GM21447 (cell line): ENCODE data around the gene RAD51.

ENCODE experiments used
- ATAC-seq: cut with Tn5 transposase; IDR thresholded peaks from one replicate; pipeline ENCODE4 v1.9.1; 2021; ENCODE audit not compliant: unreplicated experiment

Gene RAD51

DNA sequence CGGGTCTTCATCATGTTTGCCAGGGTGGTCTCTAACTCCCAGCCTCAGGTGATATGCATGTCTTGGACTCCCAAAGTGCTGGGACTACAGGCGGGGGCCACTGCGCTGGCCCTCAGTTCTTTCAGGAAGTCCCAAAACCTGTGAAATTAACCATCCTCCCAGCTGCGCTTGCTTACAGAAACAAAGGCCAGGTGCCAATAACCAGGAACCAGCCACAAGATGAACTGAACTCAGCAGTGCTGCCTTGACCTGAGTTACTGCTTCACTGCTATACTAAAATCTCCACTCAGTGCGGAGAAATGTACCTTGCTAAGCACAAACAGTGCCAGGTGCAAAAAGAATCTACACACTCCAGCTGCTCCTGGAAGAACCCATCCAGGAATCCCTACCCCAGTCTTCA lies 65.0 kb downstream of the RAD51 start:
- ATAC-seq: no peak

DNA sequence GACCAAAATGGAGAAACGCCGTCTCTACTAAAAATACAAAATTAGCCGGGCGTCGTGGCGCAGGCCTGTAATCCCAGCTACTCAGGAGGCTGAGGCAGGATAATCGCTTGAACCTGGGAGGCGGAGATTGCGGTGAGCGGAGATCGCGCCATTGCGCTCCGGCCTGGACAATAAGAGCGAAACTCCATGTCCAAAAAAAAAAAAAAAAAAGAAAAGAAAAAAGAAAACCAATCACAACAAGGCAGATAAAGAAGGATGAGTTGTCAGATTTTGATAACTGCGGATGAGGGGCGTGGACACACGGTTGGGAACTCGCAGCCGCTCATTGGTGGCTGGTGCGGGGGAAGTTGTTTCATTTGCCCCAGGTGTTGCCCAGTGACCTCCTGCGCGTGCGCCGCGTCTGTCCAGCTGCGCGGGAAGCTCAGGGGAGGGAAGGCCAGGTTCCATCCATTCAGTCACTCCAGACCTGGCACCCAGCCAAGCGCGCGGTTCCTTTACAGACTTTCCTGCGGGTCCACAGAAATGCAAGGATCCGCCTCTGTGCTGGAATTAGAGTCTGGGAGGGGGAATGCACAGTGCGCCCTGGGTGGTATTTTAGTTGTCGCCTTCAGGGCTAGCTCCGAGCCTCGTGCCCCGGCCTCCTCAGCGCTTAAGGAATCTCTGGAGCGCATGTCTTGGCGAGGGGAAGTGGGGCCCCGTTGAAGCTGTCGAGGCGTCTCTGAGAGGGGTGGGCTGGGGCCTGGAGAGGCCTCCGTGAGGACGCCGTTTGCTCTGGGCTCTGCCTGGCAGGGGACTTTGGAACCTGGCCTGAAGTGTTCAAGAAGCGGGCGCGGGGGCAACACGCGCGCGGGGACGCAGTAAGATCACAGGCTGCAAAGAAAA lies 68.2 kb downstream of the RAD51 start:
- no peak for ATAC-seq

DNA sequence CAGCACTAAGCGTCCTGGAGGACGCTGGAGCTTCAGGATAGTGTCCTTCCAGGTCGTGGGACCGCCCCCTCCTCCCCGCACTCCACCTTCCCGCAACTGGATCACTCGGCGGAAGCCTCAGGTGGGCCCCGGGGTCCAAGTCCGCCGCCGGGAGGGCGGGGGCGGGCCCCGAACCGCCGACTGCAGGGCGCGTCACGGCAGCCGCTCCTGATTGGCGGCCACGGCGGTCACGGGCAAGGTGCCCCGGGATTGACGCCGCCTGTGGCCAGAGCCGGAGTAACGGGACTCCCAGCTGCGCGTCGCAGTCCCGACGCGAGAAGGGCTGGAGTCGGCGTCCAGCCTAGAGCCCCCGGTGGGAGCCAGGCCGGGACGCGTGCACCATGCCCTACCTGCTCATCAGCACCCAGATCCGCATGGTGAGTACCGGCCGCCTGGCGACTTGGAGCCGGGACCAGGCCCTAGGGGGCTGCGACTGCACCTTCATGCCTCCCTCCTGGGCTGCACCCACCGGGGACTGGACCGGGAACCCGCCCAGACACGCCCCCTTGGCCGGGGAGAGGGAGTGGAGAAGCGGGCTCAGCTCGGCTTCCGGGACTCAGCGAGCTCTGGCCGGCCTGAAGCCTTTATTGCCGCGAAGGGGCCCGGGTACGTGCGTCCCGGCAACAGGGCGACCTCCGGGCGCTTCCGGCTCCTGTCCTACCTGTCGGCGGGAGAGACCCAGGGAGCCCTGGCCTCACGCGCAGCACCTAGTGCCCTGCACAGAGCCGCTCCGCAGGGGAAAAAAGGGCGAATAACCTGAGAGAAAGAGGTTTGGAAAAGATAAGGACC lies 69.0 kb downstream of the RAD51 start, which contains the start of gene GCHFR:
Gene GCHFR (plus strand): TSS at position 268 of the 828 bp plus-strand sequence. CDS start 113 bp downstream, at position 381.
- ATAC-seq: peak; percentile 39

DNA sequence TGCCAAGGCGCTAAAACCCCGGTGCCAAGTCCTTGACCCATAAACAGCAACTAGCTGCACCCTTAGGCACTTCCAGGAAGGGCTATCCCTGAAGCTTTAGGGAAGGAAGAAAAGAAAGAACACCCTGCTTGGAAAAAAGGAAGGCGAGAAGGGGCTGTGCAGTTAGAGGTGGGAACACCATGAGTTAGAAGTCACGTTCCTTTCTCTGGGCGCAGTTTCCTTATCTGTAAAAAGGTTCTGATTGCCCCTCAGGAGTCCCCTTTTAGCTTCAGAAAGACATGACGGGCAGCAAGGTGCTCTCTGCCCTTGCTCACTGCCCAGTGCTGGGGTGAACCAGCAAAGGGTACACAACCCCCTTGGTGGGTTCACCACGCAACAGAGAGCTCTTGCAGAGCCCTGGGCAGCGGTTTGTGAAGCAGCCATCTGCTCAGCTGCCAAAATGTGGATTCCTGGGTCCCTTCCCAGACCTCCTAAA lies 69.7 kb downstream of the RAD51 start:
- ATAC-seq: no peak

DNA sequence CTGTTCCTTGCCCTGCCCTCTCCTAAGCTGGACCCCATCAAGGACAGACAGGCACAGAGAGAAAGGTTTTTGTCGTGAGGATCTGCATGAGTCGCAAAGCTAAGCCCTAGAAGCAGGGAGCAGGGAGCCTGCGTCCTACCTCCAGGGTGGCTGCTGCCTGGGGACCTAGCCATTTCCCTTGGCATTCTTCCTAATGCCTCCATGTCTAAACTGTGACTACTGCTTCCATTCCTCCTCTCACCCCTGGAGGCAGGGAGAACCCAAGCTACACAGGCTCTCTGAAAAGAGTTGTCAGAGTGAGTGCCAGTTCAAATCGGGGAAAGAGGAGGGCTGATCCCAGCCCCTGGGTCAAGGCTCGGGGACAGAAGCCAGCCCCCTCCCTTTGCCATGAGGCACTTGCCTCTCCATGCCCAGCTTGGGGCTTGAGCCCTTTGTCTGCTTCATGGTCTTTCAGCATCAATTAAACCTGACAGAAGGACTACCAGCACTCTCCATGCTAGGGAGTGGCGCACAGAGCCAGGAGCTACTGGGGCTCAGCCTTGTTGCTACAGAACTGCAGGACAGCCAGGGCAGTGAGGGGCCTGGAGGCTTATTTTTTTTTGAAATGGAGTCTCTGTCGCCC lies 71.3 kb downstream of the RAD51 start:
- ATAC-seq: no peak

DNA sequence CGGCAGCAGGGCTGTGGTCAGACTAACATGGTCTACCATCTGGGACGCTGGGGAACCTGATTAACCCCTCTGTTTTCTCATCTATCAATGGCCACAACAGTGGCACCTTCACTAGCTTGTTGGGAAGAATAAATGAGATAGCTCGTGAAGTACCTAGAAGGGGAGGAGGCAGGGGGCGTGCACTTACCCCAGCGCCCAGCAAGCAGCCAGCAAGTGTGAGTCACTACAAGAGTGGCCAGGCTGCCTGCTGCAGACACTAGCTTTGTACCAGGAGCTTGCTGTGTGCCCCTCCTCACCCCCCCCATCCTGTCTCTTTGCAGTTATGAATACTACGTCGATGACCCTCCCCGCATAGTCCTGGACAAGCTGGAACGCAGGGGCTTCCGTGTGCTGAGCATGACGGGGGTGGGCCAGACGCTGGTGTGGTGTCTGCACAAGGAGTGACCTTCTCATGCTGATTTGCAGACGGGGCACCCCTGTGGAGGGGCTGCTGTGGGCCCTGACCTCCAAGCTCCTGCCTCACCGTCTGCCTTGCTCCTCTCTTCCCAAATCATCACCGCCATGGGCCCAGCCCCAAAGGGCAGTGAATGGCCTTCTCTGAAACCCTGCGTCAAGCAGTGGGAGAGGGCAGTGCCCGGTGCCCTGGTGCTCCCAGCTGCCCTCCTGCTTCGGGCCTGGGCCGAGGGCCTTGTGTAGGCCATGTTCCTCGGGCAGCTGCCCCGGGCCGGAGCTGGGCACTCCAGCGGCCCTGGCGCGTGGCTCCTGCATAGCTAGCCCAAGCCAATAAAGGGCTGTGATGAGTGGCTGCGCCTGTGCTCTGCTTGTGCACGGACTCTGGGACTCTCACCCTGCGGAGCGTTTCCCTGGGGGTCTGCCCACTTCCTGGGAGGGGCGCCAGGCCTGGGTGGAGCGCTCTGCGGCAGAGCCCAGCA lies 72.2 kb downstream of the RAD51 start:
- ATAC-seq: no peak

DNA sequence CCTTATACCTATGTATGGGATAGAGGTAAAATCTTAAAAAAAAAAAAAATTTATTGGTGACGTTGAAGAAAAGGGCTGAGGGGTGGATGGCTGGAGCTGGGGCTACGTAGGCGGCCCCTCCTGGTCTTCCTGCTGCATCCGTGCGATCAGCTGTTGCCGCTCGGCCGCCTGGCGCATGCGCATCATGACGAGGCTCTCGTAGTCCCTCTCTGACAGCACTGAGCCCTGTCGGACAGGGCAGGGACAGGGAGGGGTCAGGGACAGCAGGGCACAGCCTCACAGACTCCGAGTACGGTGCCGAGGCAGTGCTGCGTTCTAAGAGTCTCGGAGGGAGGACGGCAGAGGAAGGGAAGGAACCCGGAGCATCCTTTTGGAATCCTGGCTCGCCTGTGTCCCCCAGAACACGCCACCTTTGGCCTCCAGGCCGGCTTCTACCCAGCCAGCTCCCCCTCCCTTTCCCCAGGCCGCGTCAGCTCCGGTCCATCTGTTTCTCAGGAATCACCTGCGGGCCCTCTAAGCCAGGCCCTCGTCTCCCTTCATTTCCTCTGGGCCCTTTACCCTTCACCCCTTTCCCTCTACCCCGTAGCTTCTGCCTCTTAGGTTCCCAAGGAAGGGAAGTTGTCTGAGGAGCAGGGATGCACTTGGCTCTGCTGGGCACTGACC lies 73.0 kb downstream of the RAD51 start:
- ATAC-seq: no peak

DNA sequence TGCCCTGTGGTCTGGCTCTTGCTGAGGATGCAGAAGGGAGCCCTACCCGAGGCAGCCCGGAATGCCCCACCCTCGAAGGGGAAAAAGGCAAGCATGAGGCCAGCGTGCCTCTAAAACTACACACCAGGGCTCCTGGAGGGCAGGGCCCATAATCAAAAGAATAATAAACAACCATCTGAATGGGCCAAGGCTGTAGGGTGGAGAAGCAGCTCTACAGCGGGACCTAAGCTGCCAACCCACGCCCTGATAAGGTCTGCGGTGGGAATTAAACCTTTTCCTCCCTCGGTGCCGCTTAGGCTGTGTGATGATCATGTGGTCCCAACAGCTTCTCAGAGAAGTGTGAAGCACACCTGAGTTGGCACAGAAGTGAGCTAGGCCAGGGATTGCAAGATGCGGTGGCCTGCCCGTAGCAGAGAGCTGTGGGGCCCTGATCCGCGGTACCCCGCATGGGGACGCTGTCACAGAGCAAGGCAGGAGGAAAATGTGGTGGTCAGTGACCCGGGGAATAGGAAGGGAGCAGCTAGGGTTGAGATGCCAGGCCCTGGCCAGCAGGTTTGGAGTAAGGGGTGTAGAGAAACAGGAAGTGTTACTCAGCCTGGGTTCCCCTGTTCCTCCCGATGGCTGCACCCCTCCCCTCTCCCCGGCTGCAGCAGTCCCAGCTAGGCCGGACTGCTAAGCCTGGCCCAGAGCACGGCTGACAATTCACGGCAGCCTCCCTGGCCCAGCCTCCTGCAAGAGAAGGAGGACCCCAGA lies 73.7 kb downstream of the RAD51 start:
- no peak for ATAC-seq

DNA sequence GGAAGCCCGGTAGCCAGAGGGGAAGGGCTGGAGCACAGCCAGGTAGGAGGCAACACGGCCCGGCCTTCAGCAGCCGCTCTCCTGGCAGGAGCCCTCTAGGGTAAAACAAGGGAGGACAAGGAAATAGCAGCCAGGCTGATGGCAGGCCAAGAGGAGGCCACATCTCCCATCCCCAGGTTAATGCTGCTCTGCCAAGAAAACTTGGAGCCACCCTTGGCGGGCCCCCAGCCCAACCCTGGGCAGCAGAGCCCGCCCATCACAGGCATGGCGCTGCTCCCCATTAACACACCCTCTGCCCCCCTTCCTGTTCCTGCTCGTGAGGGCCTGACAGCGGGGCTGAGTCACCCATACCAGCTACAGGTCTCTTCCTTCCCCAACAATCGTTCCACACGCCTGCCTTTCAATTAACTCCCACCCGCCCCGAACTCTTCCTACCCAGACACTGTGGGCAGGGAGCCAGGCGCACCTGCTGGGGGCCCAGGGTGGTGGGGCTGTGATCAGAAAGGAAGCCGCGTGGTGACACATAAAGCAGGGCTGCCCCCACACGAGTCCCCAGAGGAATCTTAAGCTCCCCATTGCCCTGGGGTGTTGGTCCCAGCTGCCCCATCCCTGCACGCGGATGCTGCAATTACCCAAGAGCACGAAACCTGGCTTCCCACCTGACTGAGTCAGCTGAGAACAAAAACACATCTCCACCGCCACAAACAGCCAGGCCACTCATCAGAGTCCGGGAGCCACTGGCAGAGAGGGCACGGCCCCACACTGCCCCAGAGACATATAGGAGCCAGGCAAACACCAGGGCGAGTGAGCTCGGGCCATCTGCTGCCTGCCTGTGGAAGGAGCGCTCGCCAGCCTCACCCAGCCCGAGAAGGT lies 74.5 kb downstream of the RAD51 start, which contains the start of gene C15orf62:
Gene C15orf62 (plus strand): TSS at position 707 of the 873 bp plus-strand sequence. CDS start 516 bp downstream, outside the sequence.
- peak; percentile 43 for ATAC-seq

DNA sequence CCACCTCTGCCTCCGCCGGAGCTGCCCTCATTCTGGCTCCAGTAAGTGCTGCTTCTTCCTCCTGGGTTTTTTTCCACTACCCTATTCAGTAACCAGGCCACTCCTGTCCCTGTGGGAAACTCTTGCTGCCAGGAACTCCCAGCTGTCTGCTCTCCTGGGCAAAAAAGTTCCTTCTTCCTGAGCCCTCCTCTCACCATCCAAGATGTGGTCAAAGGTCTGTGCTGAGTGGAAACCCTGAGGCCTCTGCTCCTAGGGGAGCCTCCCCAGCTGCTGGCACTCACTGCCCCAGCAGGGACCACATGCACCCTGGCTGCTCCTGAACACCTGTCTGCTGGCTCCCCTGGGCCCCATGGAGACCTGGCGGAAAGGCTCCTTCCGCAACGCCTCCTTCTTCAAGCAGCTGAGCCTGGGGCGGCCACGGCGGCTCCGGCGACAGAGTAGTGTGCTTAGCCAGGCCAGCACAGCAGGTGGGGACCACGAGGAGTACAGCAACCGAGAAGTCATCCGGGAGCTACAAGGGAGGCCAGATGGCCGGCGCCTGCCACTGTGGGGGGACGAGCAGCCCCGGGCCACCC lies 75.3 kb downstream of the RAD51 start:
- no peak for ATAC-seq

DNA sequence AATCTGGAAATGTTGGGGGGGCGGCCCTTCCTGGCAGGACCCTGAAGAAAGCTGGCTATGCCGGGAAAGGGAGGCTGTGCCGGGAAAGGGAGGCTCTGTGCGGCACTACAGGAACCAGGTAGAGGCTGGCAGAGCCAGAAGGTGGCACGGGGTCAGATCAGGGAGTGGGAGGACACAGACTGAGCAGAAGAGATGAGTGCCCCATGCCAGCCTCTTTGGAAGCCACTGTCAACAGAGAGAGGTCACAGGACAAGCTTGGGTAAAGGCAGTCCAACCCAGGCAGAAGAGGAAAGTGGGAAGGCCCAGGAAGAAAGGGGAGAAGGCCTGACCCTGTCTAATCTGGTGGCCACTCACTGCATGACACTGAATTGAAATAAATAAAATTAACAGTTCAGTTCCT lies 76.3 kb downstream of the RAD51 start:
- ATAC-seq: no peak

DNA sequence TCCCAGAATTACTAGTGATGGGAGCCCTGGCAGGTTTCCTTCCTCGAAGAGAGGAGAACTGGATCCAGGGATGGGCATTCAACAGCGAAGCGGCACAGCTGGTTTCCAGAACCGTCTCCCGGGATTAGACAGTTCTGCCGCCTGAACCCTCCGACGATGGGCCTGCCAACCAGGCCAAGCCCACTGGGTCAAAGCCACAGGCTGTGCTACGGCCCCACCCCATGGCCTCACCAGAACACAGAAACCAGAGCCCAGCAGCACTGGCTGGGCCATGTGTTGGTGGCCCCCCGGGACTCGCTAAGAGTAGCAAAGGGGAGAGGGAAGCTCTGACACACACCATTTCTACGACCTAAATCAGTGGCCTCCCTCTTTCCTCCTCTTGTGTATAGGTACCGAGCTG lies 77.0 kb downstream of the RAD51 start:
- no peak for ATAC-seq

DNA sequence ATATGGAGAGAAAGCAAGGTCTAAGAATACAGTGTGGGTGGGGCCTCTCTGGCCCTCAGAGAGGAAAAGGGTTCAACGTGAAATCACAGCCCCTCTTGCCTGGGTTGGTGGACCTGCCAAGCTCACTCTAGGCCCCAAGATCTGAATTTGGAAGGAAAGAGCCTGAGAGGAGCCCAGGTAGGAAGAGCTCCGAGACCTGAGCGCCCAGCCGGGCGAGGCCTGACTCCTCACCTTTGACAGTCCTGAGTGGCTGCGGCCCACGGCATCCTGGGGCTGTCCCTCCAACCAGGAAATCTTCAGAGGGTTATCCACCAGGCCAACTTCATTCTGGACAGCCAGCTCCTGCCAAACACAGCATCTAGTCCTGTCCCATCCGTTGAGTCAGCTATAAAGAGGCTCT lies 78.5 kb downstream of the RAD51 start:
- no peak for ATAC-seq

DNA sequence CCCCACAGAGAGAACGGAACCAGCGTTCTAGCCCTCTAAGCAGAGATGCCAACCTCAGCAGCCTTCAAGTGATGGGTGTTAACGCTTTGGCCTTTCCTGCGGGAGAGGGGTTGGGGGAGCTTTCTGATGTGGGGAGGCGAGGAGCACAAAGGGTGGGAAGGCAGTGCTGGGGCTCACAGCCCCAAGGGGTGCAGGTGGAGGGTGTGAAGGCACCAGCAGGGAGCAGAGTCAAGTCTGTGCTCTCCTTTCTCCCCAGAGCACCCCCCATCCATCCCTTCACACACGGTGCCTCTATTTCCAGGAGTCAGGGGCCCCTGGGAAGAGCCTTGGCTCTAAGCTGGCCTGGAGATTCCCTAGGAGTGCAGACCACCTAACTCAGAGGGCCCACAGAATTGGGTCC lies 78.9 kb downstream of the RAD51 start:
- ATAC-seq: no peak

DNA sequence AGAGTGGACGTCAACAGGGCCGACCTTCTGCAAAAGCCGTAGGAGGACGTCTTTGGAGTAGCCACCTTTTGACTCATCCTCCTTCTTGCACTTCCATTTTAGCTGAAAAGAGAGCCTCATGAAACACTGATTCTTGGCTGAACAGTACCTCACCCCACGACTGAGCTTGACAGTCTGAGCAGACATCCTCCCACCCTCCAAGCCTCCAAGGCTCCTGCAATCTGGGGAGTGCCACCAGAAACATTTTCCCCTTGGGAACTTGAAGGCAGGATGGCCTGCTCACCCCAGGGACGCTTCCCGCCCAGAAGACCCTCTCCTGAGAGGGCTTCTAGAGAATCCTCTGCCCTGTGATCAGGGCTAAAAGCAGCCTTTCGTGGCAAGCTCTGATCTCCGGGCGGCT lies 80.0 kb downstream of the RAD51 start:
- ATAC-seq: no peak

DNA sequence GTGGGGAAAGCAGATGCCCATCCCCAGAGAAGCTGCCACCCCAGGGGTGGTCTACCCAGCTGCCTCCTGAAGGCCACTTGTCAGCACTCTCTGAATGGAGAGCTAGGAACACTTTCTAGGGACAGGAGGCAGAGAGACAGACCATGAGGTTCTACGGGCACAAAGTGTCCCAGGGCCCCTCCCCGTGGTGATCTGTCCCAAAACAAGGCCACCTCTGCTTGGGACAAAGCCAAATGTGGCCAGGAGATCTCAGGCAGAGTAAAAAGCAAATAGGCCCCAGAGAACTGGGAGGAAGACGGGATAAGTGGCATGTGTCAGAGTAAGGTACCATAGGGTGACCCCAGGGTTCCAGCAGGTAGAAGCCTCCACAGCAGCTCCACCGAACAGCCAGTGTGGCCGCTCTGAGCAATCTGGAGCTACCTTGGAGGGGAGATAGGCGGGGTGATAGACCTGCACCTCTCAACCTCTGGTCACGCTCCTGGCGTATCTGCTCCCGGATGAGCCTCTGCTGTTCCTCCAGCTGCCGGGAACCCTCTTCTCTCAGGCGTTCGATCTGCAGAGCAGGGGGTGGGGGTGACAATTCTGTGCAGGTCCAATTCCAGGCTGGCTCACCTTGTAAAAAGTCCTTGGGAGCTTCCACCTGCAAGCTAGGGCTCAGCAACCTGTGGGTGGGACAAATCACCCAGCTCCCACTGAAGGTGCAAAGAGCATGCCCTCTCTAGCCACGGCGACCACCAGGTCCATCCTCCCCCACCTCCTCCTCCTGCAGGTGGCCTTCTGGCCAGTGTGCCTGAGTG lies 81.0 kb downstream of the RAD51 start:
- ATAC-seq: no peak
